HK-2 (cell line): ENCODE data around the gene DBH.
"Not testable (repeated sequence)": the region's sequence is repeated elsewhere in the genome, so short reads cannot be mapped to it uniquely, and the experiment has no call there.

ENCODE experiments used
- DNase-seq: peaks from one replicate; pipeline ENCODE4 v3.0.0-alpha.2; 2018; ENCODE audit not compliant: unreplicated experiment

Gene DBH

DNA sequence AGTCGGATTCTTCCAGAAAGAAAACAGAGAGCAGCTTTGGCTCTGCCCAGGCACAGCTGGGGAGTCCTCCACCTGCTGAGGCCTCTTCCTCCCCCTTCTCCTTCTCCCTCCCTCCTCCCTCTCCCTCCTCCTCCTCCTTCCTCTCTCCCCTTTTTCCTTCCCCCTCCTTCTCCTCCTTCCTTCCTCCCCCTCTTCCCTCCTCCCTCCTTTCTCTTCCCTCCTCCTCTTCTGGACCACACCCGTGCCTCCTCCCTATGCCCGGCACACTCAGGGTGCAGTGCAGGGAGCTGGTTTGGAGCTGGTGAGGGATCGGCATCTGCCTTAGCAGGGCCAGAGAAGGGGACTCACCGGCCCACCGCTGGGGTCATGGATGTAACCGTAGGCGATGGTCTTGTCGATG lies 30.2 kb downstream of the DBH start:
- DNase-seq: no peak

DNA sequence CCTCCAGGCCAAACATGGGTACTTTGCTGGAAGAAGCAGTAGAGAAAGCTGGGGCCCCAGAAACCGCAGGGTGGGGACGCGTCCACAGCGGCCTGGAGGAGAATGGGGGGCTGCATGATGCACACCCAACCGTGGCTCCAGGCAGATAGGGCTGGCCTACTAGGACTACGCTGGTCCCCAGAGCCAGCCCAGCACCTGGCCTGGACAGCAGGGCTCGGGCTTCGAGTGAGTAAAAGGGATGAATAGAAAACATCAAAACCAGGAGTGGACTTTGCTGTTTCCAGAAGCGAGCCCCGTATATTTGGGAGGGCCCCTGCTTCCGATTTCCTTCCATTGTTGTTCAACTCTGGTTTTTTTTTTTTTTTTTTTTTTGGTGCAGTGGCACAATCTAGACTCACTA lies 30.7 kb downstream of the DBH start:
- no peak for DNase-seq

DNA sequence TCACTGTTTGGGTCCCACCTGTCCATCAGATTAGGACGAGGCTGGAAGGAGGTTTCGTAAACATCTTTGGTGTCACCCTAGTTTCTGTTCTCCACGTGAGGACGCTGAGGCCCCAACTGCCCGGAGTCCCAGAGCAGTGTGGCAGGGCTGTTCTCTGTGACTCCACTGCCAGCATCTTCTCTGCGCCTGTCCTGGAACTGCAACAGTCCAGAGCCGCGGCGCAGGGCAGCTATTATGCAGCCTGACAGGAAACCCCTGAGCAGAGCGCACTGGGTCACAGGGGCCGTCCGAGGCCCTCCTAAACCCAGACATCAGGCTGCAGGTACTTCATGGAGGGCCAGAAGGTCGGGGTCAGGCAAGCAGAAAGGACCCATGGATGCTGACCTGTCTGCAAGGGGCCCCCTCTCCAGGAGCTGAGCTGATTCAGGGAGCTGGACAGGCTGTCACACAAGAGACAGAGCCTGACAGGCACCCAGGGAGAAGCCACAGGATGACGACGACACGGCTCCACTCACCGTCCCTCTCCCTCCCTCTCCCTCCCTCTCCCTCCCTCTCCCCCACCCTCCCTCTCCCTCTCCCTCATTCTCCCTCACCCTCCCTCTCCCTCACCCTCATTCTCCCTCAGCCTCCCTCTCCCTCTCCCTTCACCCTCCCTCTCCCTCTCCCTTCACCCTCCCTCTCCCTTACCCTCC lies 31.7 kb downstream of the DBH start:
- DNase-seq: no peak

DNA sequence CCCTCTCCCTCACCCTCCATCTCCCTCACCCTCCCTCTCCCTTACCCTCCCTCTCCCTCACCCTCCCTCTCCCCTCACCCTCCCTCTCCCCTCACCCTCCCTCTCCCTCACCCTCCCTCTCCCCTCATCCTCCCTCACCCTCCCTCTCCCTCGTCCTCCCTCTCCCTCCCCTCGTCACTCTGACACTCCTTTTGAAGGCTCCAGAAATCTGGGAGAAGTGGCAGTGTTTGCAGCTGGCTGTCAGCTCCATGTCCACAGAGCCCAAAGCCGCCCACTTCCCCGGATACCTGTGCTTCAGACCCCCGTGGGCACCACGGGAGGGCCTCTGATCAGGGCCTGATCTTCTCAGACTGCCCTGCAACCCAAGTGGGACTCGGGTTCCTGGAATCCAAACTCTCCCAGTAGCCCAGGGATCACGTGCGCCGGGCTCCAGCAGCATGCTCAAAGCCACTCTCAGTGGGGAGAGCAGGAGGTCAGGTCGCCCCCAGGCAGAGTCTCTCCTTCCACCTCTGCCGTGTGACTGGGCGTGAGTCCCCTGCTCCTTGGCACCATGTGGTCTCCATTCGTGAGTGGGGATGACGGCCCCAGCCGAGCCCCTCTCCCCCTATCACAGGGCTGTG lies 33.1 kb downstream of the DBH start:
- no peak for DNase-seq

DNA sequence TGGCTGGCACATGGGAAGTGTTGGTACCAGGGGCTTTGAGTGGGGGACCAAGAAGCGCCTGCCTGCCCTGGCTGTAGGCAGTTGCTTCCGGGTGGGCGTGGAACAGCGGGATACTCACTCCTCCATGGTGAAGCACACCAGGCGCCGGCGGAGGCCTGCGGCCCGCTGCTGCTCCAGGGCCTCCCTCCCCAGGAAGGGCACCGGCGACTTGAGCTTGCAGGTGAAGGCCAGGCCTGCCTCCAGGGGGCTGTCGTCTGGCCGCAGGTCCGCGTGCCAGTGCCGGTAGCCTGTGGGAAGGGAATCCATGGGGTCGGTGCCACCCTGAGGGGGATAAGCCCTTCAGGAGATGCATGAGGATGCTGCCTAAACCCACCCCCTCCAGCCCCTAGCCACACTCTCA lies 34.3 kb downstream of the DBH start:
- DNase-seq: no peak

- no peak for DNase-seq
Measured at GRCh38 chr9:133671371-133671770, 35.2 kb downstream of the DBH start.

DNA sequence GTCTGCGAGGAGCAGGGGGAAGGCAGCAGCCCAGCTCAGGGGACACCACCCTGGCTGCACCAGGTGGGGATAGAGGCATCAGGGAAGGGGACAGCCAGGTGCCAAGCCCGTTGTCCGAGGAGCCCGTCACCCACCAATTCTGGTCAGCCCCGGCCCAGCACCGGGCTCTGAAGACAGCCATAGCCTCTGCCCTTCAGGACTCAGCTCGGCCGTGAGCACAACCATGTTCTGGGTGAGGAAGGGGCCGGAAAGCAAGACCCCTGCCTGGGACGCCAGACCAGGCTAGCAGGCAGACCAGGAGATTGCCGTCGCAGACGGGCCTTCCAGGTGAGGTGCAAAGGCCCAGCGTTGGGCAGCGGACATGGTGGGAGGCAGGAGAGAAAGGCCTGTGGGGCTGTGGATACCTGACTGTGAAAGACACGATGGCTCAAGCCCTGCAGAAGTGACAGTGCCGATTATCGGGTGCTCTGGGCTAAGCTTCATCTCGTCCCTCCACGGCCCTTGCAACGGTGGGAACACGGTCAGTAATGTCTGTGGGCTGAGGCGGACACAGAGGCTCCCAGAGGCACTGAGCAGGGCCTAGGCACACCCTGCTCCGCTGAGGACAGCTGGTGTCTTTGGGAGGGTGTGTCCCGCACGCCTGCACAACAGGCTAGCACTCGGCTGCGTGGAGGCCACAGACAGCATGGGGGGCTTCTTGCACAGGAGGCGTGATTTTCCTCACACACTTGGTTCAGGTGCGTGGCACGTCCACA lies 36.5 kb downstream of the DBH start:
- no peak for DNase-seq

GRCh38 chr9:133673258-133673655 lies 37.1 kb downstream of the DBH start:
- no peak for DNase-seq

DNA sequence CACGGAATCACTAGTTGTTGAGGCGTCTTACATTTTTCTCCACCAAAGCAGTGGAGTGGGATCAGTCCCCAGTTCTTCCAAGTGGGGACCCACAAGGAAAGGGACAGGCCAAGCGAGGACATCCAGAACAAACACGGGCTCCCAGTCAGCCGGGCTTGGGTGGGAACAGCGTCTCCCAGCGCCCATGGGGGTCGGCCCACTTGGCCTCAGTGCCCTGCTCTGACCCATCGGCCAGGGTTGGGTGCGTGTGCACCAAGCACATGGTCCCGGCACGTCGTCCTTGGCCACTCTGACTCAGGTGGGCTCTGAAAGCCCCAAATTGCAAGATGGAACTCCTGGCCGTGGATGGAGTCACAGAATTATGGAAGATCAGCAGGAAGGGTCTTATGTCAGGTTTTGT lies 37.9 kb downstream of the DBH start:
- no peak for DNase-seq

DNA sequence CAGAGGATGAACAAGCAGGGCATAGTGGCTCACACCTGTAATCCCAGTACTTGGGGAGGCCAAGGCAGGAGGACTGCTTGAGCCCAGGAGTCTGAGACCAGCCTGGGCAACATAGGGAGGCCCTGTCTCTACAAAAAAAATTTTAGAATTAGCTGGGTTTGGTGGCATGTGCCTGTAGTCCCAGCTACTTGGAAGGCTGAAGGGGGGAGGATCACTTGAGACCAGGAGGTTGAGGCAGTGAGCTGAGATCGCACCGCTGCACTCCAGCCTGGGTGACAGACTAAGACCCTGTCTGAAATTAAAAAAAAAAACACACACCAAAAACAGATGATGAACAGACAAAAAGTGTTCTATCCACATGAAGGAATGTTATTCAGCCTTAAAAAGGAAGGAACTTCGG lies 39.6 kb downstream of the DBH start:
- DNase-seq: not testable (repeated sequence)

GRCh38 chr9:133676450-133676849 lies 40.3 kb downstream of the DBH start:
- no peak for DNase-seq

DNA sequence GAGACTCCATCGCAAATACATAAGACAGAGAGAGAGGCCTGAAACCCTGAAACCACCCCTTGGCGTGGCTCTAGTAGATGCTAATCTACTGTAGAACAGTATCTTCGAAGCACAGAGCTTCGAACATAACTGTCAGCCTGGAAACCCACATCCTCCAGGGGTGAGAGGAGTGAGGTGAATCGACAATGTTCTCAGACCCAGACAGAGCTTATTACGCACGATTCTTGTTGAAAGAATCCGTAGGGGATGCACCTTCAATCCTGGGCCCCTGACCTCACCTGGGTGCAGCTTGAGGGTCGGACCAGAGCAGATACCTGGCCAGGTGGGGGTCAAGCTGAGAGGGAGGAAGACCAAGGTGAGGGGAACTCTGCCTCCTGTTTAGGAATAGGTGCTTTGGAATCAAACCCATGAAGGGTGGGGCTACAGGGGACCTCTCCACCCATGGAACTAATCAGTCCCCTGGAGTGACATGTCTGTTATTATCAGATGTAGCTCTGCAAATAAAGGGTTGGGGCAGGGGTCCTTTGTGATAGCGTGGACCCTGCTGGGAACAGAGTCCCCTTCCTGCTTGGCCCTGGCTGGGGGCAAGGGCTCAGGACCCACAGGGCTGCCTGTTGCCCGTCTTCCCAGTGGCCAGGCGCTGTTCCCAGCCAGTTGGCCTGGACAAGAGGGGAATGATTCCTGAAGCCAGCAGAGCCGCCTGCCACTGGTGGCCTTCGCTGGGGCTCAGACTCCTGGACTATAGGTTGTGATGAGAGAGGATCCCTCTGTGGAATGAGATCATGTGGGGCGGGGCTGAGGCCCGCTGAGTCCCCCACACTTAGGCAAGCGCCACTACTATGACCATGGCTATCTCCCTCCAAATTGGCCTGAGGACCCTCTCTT lies 41.2 kb downstream of the DBH start:
- DNase-seq: no peak

DNA sequence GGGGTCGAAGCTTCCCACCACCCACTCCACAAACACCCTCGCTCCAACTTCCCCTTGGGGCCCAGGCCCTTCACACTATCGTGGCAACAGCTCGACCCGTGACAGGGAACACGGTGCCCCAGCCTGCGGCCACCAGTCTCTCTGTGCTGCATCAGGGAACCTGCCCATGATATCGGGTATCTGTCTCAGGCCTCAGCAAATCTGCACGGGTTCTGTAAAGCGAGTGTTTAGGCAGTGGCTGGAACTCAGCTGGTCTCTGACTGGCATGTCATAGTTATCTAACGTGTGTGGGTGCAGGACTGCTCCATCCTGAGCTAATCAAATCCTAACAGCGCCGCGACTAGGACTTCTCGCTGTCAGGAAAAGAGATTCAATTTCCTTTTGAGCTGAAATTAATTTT lies 42.9 kb downstream of the DBH start:
- DNase-seq: no peak

DNA sequence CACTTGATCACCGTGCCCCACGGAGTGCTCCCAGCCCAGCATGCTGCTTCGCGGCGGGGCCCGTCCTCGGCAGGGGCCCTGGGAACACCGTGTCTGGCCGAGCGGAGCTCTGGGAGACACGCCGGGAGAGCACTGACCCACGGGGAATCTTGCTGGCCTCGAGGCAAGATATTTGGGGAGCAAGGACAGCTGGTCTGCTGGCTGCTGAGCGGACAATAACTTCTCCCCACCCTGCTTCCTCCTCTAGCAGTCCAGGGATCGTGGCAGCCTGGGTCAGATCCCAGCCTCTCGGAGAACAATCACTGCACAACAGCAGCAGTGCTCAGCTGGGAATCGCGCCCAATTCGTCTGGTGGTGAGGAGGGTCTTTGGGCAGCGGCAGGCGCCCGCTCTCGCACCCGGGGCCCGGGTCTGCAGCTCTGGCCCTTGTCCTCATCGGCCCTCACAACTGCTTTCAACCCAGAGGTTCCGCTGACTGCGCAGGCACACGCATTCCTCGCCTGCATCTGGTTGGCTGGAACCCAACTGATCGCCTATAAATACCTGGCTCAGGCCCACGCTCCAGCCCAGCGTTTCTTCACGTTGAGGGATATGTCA lies 43.4 kb downstream of the DBH start:
- no peak for DNase-seq

GRCh38 chr9:133680250-133680975 lies 44.2 kb downstream of the DBH start:
- no peak for DNase-seq

DNA sequence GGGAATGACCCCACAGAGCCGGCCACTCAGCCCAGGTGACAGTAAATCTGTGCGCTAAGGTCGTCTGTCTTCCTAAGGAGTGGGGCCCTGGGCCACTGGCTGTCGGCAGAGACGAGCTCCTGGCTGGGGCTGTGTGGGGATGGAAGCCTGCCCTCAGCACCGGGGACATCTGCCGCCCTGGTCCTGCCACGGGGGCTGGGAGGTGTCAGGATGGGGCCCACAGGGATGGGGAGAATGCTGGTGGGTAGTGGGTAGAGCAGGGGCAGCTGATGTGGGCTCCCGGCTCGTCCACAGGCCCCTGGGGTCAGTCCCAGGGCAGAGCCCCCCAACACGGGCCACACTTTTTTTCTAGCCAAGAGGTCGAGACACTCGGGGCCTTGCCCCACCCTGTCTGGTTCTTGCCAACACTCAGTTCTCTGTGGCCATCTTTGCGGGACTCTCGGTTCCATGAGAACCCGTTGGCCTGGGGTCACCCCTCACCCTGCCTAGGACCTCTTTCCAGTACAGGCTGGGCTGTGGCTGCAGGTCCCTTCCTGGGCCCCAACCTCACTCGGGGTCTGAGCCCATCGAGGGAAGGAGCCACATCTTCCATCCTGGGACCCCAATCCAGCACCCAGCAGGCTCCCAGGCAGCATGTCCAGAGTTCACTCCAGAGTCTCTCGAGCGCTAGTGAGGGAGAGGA lies 45.0 kb downstream of the DBH start:
- DNase-seq: no peak

GRCh38 chr9:133681658-133682306 lies 45.6 kb downstream of the DBH start:
- DNase-seq: no peak

- no peak for DNase-seq
Measured at GRCh38 chr9:133682818-133683585, 46.8 kb downstream of the DBH start.

- DNase-seq: no peak
Measured at GRCh38 chr9:133683586-133684120, 47.5 kb downstream of the DBH start.
